ENCODE results near the gene RAB20.

RAB20 gene

DNA sequence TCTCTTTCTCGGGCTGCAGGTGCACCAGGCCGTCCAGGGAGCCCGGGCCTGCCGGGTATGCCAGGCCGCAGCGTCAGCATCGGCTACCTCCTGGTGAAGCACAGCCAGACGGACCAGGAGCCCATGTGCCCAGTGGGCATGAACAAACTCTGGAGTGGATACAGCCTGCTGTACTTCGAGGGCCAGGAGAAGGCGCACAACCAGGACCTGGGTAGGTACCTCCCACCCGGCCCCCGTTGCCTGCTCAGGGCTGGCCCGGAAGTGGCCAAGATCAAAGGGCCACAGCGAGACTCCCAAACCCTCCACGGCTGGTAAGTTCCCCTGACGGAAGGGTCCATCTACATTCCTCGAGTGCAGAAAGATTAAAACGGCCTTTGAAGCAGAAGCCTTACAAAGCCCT, 55.1 kb downstream of the RAB20 start:
- H3K4me1 ChIP-seq (ENCODE audit: control insufficient read depth in 1 of 2, insufficient read depth in 1 of 2, low read depth in 1 of 2, low read length in 1 of 2) = peaks cover 0 to 7% of the 10 kb centered on the region in 2 experiments
- H3K27ac ChIP-seq = no peak overlapping the region
- TF ChIP-seq, protein P1, sequence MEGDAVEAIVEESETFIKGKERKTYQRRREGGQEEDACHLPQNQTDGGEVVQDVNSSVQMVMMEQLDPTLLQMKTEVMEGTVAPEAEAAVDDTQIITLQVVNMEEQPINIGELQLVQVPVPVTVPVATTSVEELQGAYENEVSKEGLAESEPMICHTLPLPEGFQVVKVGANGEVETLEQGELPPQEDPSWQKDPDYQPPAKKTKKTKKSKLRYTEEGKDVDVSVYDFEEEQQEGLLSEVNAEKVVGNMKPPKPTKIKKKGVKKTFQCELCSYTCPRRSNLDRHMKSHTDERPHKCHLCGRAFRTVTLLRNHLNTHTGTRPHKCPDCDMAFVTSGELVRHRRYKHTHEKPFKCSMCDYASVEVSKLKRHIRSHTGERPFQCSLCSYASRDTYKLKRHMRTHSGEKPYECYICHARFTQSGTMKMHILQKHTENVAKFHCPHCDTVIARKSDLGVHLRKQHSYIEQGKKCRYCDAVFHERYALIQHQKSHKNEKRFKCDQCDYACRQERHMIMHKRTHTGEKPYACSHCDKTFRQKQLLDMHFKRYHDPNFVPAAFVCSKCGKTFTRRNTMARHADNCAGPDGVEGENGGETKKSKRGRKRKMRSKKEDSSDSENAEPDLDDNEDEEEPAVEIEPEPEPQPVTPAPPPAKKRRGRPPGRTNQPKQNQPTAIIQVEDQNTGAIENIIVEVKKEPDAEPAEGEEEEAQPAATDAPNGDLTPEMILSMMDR (IDR thresholded peaks at IDR 0.05) = no peak
- H3K36me3 ChIP-seq = no peaks in the 10 kb centered on the region
- no peaks in the 10 kb centered on the region for H3K9me3 ChIP-seq
- H3K4me3 ChIP-seq (ENCODE audit: low read depth in 1 of 2, low read length in 1 of 2) = no peak overlapping the region
- H3K27me3 ChIP-seq = peaks cover 6% of the 10 kb centered on the region

DNA sequence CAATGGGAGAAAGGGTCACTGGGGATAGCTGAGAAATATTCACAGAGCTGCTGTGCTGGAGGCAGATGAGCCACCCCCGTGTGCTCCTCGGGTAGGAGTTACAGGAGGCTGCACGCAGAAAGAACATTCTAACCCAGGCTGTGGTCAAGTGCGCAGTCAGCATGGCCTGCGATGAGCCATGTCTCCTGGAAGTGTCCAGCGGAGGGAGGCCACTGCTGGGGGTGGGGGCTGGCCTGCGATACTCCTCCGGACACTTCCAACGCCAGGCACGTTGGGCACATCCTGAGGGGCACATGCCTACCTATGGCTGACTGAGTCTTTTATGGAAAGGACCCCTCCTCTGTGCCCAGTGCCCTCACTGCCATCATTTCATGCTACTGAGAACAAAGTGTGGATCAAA, 55.9 kb downstream of the RAB20 start:
- H3K4me1 ChIP-seq (ENCODE audit: control insufficient read depth in 1 of 2, insufficient read depth in 1 of 2, low read depth in 1 of 2, low read length in 1 of 2) = peaks cover 0 to 7% of the 10 kb centered on the region in 2 experiments
- H3K4me3 ChIP-seq (ENCODE audit: low read depth in 1 of 2, low read length in 1 of 2) = no peak overlapping the region
- H3K27ac ChIP-seq = no peak overlapping the region
- no peaks in the 10 kb centered on the region for H3K9me3 ChIP-seq
- TF ChIP-seq, protein P1 (IDR thresholded peaks at IDR 0.05) = no peak
- H3K36me3 ChIP-seq = no peaks in the 10 kb centered on the region
- H3K27me3 ChIP-seq = peaks cover 6% of the 10 kb centered on the region

DNA sequence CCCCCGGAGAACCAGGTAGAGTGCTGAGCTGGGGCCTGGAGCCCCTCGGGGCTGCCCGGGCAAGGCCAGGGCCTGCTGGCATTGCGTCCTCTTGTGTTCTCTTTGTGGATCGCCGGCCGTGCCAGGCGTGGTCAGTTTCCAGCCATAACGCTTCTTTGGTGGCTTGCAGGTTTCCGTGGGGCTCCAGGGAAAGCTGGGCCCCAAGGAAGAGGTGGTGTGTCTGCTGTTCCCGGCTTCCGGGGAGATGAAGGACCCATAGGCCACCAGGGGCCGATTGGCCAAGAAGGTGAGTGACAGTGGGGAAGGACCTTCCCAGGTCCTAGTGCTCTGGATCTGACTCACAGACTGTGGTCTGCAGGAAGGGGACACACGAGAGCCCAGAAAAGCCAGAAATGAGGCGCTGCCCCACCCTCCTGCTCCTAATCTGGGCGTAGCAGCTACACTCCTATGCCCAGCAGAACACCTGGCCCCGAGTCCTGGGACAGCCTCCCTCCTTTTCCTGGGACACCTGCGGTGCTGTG, 57.5 kb downstream of the RAB20 start:
- TF ChIP-seq, protein P1 (IDR thresholded peaks at IDR 0.05) = no peak
- Histone ChIP-seq H3K27ac (no peak overlapping the region), H3K9me3 (no peaks in the 10 kb centered on the region), H3K36me3 (no peaks in the 10 kb centered on the region), H3K4me1 (ENCODE audit: control insufficient read depth in 1 of 2, insufficient read depth in 1 of 2, low read depth in 1 of 2, low read length in 1 of 2) (no peaks in the 10 kb centered on the region), H3K27me3 (no peaks in the 10 kb centered on the region), H3K4me3 (ENCODE audit: low read depth in 1 of 2, low read length in 1 of 2) (no peak overlapping the region)

DNA sequence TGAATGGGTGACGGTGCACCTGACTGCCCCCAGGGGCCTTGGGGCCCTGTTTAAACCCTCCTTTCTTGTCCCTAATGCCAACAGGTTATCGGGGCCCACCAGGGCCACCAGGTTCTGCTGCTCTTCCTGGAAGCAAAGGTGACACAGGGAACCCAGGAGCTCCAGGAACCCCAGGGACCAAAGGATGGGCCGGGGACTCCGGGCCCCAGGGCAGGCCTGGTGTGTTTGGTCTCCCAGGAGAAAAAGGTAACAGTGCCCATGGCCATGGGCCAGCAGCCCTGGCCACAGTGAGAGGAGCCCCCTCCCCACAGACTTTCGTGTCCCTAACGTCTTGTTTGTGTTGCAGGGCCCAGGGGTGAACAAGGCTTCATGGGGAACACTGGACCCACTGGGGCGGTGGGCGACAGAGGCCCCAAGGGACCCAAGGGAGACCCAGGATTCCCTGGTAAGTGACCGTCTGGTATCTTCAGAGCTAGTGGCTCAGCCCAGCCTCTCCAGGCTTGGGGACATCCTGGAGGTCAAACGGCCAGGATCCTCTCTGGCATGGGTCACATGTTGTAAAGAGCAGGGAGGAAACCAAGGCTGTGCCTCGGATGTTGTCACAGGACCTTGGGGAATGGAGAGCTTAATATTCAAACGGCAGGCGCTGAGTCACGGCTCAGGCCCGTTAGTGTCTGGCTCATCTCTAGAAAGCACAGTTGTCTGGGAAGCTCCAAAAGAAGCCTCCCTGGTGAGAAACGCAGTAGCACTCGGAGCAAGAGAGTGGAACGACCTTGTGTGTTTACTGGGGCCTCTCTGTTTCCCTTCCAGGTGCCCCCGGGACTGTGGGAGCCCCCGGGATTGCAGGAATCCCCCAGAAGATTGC, 58.3 kb downstream of the RAB20 start:
- no peak overlapping the region for H3K4me3 ChIP-seq (ENCODE audit: low read depth in 1 of 2, low read length in 1 of 2)

DNA sequence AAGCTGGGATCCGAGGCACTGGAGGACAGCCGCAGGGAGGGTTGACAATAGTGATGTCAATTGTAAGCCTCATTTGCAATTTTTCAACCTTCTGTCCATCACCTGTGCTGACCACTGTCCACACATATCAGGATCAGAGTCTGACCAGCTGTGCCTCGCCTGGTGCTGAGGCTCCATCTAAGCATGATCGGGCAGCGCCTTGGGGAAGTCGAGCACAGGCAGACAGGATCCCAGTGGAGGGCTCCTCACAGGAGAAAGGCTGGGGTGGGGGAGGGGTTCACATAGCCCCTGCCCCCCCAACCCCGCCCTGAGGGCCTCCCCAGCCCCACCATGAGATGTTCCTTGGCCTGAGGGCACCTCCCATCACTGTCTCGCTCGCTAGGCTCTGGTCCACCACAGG, 60.3 kb downstream of the RAB20 start:
- Histone ChIP-seq H3K4me1 (ENCODE audit: control insufficient read depth in 1 of 2, insufficient read depth in 1 of 2, low read depth in 1 of 2, low read length in 1 of 2) (no peaks in the 10 kb centered on the region), H3K27me3 (no peaks in the 10 kb centered on the region), H3K4me3 (ENCODE audit: low read depth in 1 of 2, low read length in 1 of 2) (no peak overlapping the region), H3K9me3 (no peaks in the 10 kb centered on the region), H3K36me3 (no peaks in the 10 kb centered on the region), H3K27ac (no peak overlapping the region)
- TF ChIP-seq, protein P1 (IDR thresholded peaks at IDR 0.05) = no peak

More for the DNA sequence above, 58.3 kb downstream of the RAB20 start:
- H3K9me3 ChIP-seq = no peaks in the 10 kb centered on the region
- no peaks in the 10 kb centered on the region for H3K4me1 ChIP-seq (ENCODE audit: control insufficient read depth in 1 of 2, insufficient read depth in 1 of 2, low read depth in 1 of 2, low read length in 1 of 2)
- no peak overlapping the region for H3K27ac ChIP-seq
- TF ChIP-seq, protein P1 (IDR thresholded peaks at IDR 0.05) = no peak
- H3K27me3 ChIP-seq = no peaks in the 10 kb centered on the region
- no peaks in the 10 kb centered on the region for H3K36me3 ChIP-seq

Measured in neutrophil (primary cell).